Measurements from ENCODE around the gene PRMT5.
"Not testable (repeated sequence)": the region's sequence is repeated elsewhere in the genome, so short reads cannot be mapped to it uniquely, and the experiment has no call there.

PRMT5 gene

GRCh38 chr14:22929104-22929960, at the start of gene PRMT5:
TSS of gene PRMT5 (minus strand) at chr14:22929376. CDS start at chr14:22929361, 15 bp downstream.
- DNase-seq, result peak; percentile 99

GRCh38 chr14:22978487-22978837, 49.3 kb upstream of the PRMT5 start:
- DNase-seq, result no peak

GRCh38 chr14:22977684-22978486, 48.7 kb upstream of the PRMT5 start:
- no peak for DNase-seq

- DNase-seq, result no peak
Observed at GRCh38 chr14:22977434-22977683, 48.2 kb upstream of the PRMT5 start.

GRCh38 chr14:22976620-22977433, 47.7 kb upstream of the PRMT5 start:
- DNase-seq, result no peak

- DNase-seq, result no peak
Observed at GRCh38 chr14:22974530-22975313, 45.5 kb upstream of the PRMT5 start.

- peak; percentile 30 for DNase-seq
Observed at GRCh38 chr14:22973217-22974032, 44.2 kb upstream of the PRMT5 start.

- DNase-seq, result no peak
Observed at GRCh38 chr14:22972313-22972930, 43.2 kb upstream of the PRMT5 start.

- no peak for DNase-seq
Observed at GRCh38 chr14:22971152-22971551, 42.0 kb upstream of the PRMT5 start.

- DNase-seq, result no peak
Observed at GRCh38 chr14:22966783-22967269, 37.6 kb upstream of the PRMT5 start.

- DNase-seq, result not testable (repeated sequence)
Observed at GRCh38 chr14:22965916-22966782, 37.0 kb upstream of the PRMT5 start.

- DNase-seq, result no peak
Observed at GRCh38 chr14:22962061-22962676, 33.0 kb upstream of the PRMT5 start.

GRCh38 chr14:22955702-22956569, 26.8 kb upstream of the PRMT5 start:
- no peak for DNase-seq

- no peak for DNase-seq
Observed at GRCh38 chr14:22952418-22952817, 23.2 kb upstream of the PRMT5 start.

GRCh38 chr14:22951795-22952194, 22.6 kb upstream of the PRMT5 start:
- DNase-seq, result not testable (repeated sequence)

GRCh38 chr14:22945642-22946041, 16.5 kb upstream of the PRMT5 start:
- DNase-seq, result no peak

GRCh38 chr14:22939684-22940083, 10.5 kb upstream of the PRMT5 start:
- DNase-seq, result no peak

GRCh38 chr14:22935156-22935555, 6.0 kb upstream of the PRMT5 start:
- DNase-seq, result no peak

GRCh38 chr14:22932146-22932545, 3.0 kb upstream of the PRMT5 start:
- no peak for DNase-seq

Measured in DMS153 (cell line).